SK-N-MC (cell line): Measurements from ENCODE around the gene SPSB1.

Source experiments
- EZH2 ChIP-seq: fragments of 200-600 bp; sonication (generic); IDR thresholded peaks from one replicate; pipeline ENCODE4 v1.6.1; 2017; ENCODE audit warnings: antibody characterized with exemption
- POLR2AphosphoS5 ChIP-seq: IDR thresholded peaks from 2 replicates; pipeline ENCODE4 v1.6.1; 2012; ENCODE audit warnings: mild to moderate bottlenecking, low read depth, low read length, borderline replicate concordance

GRCh38 chr1:9271283-9271682 is 21.4 kb upstream of the SPSB1 start:
- no peak for TF ChIP-seq EZH2
- no peak for TF ChIP-seq POLR2AphosphoS5
